ENCODE data around the gene ZNF362.

DNA sequence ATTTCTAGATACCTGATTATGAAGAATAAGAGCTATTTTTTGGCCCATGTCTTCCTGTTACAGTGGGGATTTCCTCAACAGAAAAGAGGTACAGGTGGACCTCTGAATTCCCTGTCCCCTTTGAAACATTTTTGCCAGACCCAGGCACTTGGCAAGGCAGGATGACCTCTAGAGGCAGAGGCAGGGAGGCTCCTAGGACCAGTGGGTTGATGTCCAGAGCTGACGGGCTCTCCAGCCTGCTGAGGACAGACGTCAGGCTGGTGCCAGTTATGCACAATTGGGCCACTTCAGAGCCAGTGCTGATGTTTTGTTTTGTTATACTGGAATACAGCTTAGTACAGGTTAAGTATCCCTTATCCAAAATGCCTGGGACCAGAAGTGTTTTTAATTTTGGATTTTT is 83.1 kb downstream of the ZNF362 start:
- TF ChIP-seq EZH2 (IDR thresholded peaks at IDR 0.05; ENCODE audit: insufficient read depth, poor library complexity, severe bottlenecking) (no peak), EZH2phosphoT487 (IDR thresholded peaks at IDR 0.05; ENCODE audit: insufficient read depth, low read depth) (no peak)
